ENCODE results near the gene SAMD3. TPM values are rescaled to one million over a fixed set of nuclear protein-coding genes. Genes with fewer than 3 reads are reported as not detected.

The SAMD3 gene
- total and polyA plus RNA-seq, 2 donors (not counting 3 experiments of a cell fraction or from before 2014, with no cell fraction given): not detected

DNA sequence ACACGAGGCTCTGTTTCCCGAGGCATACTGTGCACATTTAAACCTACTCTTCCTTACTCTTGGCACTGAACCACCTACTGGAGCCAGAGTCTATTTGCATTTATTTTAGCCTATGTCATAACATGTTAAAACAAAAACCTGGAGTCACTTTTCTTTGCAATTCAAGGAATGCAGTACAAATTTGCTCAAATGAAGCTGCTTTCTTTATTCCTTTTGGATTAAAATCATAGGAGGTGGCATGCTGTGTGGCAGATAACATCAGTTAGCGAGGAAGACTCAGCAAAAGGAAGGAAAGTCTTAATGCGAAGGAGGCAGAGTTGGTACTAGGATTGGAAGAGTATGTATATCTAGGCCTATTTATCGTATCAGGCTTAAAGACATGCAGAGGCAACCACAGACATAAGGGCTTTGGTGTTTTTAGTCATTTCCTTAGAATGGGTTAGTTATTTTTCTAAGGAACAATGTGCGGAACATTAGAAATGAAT is 92.9 kb downstream of the SAMD3 start:
- BruUV-seq (replicated peaks): no TSS peak
- no peaks in the 10 kb centered on the region for H3K9me3 ChIP-seq (replicated peaks; ENCODE audit: control insufficient read depth, insufficient read depth, low read length)
- H3K79me2 ChIP-seq (ENCODE audit: control insufficient read depth, insufficient read depth, low read length): peaks cover 25% of the 10 kb centered on the region
- ChIA-PET POLR2A (interaction anchor here (0.6 to 1.1 kb wide), 2 partner anchors 11 to 22 kb away, joined by 3 to 8 read pairs; no protein-coding TSS in a partner anchor), CTCF (interaction anchor here (0.8 to 1.3 kb wide), 7 partner anchors 11 to 153 kb away, joined by 3 to 4 read pairs (median 3); no protein-coding TSS in a partner anchor)
- dilution Hi-C loops (cut with MboI; ENCODE audit: extremely low pct_ligation_motif_present, low sequenced_read_pairs) (no loop called here), intact Hi-C loops (cut with micrococcal nuclease) (loop anchor here (1.0 kb wide), 2 partner anchors 9 to 472 kb away; no protein-coding TSS in a partner anchor)
- peaks cover 0 to 11% of the 10 kb centered on the region in 2 experiments for H3K36me3 ChIP-seq (ENCODE audit: control insufficient read depth in 2 of 2, extremely low read depth in 1 of 2, insufficient read depth in 2 of 2, low read length in 2 of 2)
- TF ChIP-seq GATA2 (IDR thresholded peaks at IDR 0.05; ENCODE audit: insufficient read depth, insufficient read length, low read depth, low read length): peak; percentile 99
- TF ChIP-seq MAX (IDR thresholded peaks at IDR 0.05; ENCODE audit: insufficient read depth, insufficient read length): no peak
- TF ChIP-seq POLR2AphosphoS5 (IDR thresholded peaks at IDR 0.05; ENCODE audit: insufficient read depth, low read depth, low read length): peak; percentile 35
- peak; percentile 64 for TF ChIP-seq FOS (IDR thresholded peaks at IDR 0.05; ENCODE audit: borderline replicate concordance, insufficient read depth, low read length)
- no peak for TF ChIP-seq MYC (IDR thresholded peaks at IDR 0.05; ENCODE audit: low read depth, low read length)
- no peak for TF ChIP-seq POLR2A (IDR thresholded peaks at IDR 0.05; ENCODE audit: low read depth, low read length)
- no peak for TF ChIP-seq CTCF (IDR thresholded peaks at IDR 0.05; ENCODE audit: extremely low read depth in 1 of 2, insufficient read depth in 1 of 2, low read depth in 1 of 2, low read length in 2 of 2)
- TF ChIP-seq JUN (IDR thresholded peaks at IDR 0.05; ENCODE audit: borderline replicate concordance, insufficient read depth, insufficient read length, low read depth): peak; percentile 42
- FAIRE-seq: peak; percentile 91
- peak overlapping the region; percentile 9 for H2AFZ ChIP-seq (ENCODE audit: low read depth, low read length)
- H3K4me2 ChIP-seq (ENCODE audit: insufficient read depth, low read length): peak overlapping the region; percentile 85
- peak overlapping the region; percentile 74 for H3K9ac ChIP-seq (replicated peaks; ENCODE audit: extremely low read depth, insufficient read depth, low read length)
- H3K27ac ChIP-seq (ENCODE audit: insufficient read depth, low read depth, low read length): peak overlapping the region; percentile 81
- no peaks in the 10 kb centered on the region for H3K27me3 ChIP-seq (ENCODE audit: control insufficient read depth in 2 of 2, insufficient read depth in 2 of 2, low read length in 2 of 2)
- peak overlapping the region in 1 of 3 experiments; percentile 39 for H3K4me3 ChIP-seq (replicated peaks in 1 of 3; ENCODE audit: insufficient read depth in 1 of 3, low read depth in 1 of 3, low read length in 3 of 3)
- peaks cover 34% of the 10 kb centered on the region for H3K4me1 ChIP-seq (ENCODE audit: control insufficient read depth, extremely low read depth, insufficient read depth, low read length)
- no peaks in the 10 kb centered on the region for H3K9me1 ChIP-seq (replicated peaks; ENCODE audit: control insufficient read depth, extremely low read depth, insufficient read depth, low read length)
- DNase-seq (ENCODE audit: low read depth, low spot score): peak; percentile 80
- no peaks in the 10 kb centered on the region for H4K20me1 ChIP-seq (replicated peaks; ENCODE audit: control insufficient read depth, extremely low read depth, insufficient read depth, low read length)

Data from endothelial cell of umbilical vein (primary cell).